SK-N-MC (cell line): ENCODE results near the gene MRPL58.

Source experiments
- EZH2 ChIP-seq: fragments of 200-600 bp; sonication (generic); IDR thresholded peaks from one replicate; pipeline ENCODE4 v1.6.1; 2017; ENCODE audit warnings: antibody characterized with exemption
- FOXP2 ChIP-seq: optimal IDR thresholded peaks from 2 replicates; pipeline ENCODE3; 2011; ENCODE audit warnings: mild to moderate bottlenecking, moderate library complexity; ENCODE audit not compliant: insufficient read depth; ENCODE audit errors: extremely low read length, control extremely low read depth
- POLR2AphosphoS5 ChIP-seq: IDR thresholded peaks from 2 replicates; pipeline ENCODE4 v1.6.1; 2012; ENCODE audit warnings: mild to moderate bottlenecking, low read depth, low read length, borderline replicate concordance

DNA sequence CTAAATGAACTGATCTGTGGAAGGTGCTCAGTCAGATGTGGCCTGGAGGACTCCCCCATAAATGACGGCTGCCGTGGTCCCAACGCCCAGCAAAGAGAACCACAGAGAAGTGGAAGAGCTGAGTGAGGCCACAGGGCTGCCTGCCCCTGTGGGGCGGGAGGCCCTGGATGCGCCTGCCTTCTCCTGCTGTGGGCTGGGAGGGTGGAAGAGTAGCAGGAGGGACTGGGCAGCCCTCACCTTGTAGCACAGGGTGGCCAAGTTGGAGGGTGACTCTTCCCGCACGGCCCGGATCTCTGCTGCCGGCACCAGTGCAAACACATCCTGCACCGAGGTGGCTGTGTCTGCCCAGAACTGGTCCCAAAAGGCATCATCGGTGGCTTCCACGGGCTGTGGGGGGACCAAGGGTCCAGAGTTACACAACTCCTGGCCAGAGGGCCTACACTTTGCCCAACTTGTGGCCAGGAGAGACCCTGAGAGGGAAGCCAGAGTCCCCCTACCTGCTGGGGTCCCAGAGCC is 48.2 kb upstream of the MRPL58 start:
- TF ChIP-seq POLR2AphosphoS5 (no peak), EZH2 (no peak), FOXP2 (no peak)
